NCI-H2081 (cell line): ENCODE measurements around the gene DGKE.

ENCODE experiments used
- DNase-seq, 2 experiments: peaks; one replicate each; lab custom pipeline; 2025; lab: John Stamatoyannopoulos, UW

DGKE gene

DNA sequence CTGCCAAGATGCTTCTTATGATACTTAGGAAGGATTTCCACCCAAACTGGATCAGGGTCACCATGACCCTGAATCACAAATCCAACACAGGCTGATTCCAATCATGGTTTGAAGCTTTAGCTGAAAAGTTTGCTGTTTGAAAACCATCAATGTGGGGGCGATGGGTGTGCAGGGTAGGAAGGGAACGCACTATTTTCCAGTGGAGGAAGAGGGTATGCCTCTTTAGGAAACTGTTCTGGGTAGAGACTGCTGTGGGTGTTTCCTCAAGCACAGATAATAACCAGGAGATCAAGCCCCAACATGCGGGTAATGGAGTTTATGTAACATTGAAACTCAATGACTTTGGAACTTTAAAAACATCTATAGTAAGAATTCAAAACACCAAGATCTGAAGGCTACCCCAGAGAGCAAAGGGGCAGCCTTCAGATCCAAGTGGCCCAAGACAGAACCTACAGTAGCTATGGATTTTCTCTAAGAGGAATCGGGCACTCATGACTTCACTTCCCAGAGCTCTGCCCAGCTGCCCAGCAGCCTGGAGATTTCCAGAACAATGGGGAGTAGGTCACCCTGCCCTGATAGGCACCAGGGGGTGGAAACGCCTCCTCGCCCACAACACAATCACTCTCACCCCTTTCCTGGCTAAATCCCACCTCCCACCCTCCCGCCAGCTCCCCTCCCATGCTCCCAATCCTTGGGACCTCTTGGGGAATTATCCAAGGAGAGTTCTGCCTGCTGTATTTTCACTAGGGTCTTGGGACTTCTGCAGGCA, 57.1 kb downstream of the DGKE start:
- DNase-seq, result no peak

DNA sequence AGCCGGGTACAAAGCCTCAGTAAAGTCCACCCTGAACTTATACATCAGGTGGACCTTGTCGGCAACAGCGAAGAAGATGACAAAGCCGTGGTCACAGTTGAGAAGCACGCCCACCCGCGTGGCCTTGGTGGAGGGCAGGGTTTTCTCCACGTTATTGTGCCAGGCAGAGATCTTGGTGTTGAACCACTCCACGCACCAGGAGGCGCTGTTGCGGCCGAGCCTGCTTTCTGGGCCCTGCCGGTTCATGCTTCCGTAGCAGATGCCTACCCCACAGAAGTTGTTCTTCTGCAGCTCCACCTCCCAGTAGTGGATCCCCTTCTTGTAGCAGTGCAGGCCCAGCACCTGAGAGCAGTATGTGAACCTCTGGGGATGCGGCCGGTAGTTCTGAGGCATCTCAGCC, 57.8 kb downstream of the DGKE start:
- DNase-seq, result no peak

DNA sequence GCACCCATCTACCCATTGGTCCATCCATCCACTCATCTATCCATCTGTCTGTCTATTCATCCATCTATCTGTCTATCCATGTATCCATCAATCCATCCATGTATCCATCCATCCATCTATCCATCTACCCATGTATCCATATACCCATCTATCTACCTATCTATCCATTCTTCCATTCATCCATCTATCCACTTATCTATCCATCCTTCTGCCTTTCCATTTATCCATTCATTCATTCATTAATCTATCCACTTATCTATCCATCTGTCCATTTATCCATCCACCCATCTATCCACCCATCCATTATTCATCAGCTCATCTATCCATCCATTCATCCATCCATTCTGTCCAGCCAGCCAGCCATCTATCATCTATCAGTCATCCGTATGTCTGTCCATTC, 58.4 kb downstream of the DGKE start:
- no peak for DNase-seq

DNA sequence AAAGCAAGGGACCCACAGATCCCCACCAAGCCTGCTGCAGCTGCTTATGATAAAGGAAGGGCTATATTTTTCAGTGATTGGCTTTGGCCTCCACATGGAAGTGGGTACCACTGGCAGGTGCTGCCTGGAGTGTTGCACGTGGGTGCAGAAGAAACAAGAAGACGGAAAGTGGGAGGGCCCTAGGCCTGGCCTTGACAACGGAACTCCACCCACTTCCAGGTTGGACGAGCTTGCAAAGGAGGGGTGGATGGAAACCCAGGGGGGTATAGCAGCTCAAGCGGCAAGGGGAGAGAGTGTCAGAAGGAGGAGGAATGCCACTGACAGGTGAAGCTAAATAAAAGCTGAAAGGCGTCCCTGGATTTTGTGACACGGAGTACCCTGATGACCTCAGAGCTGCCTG, 59.6 kb downstream of the DGKE start:
- DNase-seq, result no peak

DNA sequence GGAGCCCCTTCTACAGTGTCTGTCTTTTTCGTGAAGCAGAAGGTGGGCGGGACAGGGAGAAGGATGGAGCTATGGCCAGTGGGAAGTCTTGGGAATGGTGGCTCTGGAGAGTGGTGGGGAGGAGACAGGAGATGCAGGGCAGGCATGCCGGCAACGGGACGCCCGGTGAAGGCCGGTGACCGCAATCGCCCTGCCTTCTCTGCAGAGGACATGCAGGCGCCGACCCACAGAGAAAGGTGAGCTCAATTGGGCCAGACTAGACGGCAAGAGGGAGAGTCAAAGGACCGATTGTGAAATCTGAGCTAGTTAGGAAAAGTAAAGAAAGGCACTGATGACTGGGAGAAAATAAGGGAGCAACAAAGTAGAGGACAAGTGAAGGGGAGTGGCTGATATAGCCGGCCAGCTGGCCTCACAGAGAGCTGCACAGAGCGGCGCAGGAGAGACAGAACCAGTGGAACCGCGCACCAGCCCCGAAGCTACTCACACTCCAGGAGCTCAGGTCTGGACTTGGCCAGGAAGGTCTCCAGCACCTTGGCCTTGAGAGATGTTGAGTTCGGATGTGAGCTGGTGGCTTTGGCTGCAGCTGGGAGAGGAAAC, 61.0 kb downstream of the DGKE start:
- no peak for DNase-seq

DNA sequence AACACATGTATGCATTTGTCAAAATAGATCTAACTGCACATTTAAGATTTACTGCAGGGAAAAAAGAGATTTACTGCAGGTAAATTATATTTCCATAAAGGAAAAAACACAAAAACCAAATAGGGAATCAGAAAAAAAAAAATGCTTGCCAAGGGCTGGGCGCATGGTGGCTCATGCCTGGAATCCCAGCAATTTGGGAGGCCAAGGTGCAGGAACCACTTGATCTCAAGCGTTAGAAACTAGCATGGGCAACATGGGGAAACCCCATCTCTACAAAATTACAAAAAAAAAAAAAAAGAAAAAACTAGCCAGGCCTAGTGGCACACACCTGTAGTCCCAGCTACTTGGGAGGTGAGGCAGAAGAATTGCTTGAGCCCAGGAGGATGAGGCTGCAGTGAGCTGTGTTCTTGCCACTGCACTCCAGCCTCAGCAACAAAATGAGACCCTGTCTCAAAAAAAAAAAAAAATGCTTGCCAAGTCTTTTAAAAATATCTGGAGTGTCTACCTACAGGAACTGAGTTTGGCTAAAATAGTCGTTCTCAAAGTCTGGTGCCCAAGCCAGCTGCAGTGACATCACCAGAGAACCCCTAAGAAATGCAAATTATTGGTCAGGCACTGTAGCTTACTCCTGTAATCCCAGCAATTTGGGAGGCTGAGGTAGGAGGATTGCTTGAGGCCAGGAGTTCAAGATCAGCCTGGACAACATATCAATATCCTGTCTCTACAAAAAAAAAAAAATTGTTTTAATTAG, 62.4 kb downstream of the DGKE start:
- DNase-seq, result no peak

DNA sequence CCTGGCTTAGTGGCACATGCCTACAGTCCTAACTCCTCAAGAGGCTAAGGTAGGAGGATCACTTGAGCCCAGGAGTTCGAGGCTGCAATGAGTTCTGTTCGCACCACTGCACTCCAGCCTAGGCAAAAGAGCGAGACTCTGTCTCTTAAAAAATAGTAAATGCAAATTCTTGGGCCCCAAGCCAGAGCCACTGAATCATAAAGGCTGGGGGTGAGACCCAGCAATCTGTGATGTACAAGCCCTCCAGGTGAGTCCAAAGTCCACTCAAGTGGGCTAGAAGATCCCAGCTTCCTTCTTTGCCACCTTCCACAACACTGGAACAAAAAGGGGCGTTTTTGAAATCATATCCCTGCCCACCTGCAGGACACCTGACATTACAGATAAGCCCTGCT, 63.0 kb downstream of the DGKE start:
- DNase-seq, result no peak

DNA sequence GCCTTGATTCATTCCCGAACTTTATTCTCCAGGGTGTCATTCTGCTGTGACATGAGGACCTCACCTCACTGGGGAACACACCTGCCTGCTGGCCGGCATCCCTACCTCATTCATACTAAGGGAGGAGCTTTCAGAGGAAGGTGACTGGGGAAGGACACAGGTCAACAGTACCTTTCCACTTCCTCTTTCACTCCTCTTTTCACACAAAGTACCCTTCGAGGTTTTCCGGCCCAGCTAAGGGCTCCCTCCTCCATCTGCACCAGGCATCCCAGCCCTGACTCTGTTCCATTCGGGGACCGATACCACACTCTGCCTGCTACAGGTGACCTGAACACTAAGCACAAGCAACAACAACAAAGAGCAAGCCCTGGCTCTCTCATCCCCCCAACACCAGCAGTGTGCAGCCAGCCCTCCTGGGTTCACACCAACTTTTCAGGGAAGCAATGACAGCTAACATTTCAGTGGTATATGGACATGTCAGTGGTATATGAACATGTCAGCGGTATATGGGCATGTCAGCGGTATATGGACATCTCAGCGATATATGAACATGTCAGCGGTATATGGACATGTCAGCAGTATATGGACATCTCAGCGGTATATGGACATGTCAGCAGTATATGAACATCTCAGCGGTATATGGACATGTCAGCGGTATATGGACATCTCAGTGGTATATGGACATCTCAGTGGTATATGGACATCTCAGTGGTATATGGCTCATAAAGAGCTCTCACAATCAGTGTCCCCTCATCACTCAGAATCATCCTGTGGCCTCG, 63.9 kb downstream of the DGKE start:
- DNase-seq, result no peak

DNA sequence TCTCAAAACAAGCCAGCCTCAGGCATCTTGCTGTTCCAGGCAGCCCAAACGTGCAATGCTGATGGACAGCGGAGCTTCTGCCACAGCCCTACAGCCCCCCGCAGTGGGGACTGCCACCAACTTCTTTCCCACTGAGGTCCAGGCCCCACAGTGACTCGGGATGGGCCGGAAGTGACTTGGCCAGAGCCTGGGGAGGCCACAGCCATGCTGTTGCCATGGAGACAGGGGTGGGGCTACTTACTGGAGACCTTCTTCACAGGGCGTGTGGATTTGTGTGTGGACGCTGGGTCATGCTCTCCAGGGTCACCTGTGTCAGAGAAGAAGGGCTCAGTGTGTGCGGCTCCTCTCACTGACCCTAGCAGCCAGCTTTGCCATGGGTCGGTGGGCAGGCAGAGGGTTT, 64.9 kb downstream of the DGKE start:
- DNase-seq, result no peak

DNA sequence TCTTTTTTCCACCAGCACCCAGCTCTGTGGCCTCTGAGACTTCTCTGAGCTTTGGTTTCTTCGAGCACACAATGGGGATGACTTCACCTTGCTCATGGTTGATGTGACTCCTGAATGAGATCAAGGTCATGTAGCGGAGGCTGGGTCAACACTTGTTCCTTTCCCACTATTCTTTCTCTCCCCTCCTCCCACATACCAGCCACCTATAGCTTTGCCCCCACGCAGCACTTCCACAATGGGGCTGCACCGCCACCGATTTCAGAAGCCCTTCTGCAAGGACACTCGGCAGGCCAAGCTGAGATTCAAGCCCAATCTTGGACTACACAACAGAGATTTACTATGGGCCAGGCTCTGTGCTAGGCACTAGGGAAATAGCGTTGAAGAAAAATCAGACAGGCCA, 65.5 kb downstream of the DGKE start:
- no peak for DNase-seq

DNA sequence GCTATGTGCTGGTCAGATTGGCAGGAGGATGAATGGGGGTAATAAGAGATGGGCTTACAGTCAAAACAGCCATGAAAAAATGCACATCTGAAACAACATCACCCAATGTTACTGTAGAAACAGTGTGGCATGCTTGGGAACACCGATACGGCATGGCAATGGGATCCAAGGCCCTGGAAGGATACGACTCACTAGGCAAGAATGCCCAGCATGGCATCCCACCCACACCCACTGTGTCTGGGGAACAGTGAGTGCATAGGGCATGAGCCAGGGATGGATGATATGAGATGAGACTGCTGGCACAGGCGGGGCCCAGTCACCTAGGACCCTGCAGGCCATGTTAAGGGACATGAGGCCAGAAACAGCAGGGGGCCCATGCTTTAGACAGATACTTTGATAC, 68.4 kb downstream of the DGKE start:
- no peak for DNase-seq

DNA sequence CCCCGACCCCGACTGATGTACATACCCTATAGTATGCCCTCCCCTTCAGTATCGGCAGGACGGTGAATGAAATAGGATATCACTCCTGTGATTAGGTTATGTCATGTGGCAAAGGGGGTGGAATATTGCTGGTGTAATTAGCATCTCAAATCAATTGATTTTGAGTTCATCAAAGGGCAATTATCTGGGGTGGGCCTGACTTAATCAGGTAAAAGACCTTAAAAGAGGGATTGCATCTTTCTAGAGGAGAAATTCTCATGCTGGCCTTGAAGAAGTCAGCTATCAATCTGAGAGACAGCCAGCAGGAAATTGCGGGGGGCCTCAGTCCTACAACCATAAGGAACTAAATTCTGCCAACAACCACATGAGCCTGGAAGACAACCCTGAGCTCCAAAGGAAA, 69.6 kb downstream of the DGKE start:
- no peak for DNase-seq

DNA sequence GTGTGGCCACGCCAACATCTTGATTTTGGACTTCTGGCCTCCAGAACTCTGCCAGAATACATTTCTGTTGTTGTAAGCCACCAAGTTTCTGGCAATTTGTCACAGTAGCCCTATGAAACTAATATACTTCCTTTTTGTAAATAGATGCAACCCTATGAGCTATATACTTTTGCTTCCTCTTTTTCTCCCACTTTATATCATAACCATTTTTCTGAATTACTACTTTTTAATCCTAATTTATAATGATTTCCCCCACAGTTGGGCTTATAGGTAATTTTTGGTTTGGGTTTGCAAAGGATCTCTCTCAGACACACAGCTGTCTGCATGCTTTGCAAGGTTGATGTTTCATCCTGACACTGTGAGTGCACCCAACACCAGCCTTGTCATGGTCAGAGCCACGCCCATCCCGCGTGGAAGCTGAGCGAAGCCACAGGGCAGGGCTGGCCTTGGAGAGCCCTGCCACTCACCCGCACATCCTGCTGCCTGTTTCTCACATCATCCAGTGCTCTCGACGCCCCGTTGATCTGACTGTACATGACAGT, 74.1 kb downstream of the DGKE start:
- DNase-seq, result no peak

DNA sequence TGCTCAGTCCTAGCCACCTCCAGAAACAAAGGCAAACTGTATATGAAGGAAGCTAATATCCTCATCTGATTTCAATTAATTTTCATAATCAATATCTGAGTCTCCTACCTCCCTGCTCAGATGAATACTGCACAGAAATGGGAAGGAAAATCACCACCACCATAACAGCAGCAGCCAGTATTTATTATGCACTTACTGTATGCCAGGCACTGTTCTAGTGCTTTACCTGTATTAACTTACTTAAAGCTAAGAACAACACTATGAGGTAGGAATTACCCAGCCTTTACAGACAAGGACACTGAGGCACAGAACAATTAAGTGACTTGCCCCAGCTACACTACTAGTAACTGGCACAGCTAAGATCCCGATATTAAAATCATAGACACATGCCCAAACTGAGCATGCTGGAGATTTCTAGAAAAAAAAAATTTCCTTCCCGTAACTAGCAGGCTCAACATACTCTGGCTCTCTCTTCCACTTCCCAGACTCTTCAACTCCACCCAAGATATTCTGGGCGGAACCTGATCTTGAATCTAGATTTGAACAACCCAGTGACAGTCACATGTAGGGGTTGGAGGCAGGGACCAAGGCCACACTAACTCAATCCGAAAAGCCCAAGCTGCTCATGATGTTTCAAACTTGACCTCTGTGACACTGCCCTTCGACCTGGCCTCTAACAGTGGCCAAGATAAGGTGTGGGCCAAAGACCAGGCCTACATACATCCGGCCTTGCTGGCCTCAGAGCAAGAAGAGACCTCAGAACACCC, 76.0 kb downstream of the DGKE start:
- no peak for DNase-seq

DNA sequence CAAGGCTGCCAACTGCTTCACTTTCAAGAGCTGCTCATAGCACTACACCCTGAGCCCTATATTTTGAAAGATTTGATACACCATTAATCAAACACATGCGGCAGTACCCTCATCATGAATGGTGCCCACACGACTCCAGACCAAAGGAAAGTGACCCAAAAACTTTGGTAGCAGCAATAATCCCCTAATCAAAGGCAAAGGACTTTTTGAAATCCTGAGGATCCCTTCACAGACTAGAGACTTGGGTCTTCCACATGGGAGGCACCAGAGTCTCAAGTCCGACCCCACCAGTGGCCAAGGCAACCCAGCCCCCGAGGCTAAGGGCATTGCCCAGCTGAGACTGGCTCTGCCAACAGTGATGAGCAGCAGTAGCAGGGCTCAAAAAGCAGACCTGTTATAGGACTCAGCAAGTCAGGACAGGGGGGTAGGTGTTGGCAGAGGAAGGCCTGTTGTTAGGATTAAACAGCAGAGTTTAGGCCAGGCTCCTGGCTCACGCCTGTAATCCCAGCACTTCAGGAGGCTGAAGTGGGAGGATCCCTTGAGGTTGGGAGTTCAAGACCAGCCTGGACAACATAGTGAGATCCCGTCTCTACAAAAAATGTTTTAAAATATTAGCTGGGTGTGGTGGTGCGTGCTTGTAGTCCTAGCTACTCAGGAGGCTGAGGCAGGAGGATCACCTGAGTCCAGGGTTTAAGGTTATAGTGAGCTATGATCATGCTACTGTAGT, 76.7 kb downstream of the DGKE start:
- no peak for DNase-seq

DNA sequence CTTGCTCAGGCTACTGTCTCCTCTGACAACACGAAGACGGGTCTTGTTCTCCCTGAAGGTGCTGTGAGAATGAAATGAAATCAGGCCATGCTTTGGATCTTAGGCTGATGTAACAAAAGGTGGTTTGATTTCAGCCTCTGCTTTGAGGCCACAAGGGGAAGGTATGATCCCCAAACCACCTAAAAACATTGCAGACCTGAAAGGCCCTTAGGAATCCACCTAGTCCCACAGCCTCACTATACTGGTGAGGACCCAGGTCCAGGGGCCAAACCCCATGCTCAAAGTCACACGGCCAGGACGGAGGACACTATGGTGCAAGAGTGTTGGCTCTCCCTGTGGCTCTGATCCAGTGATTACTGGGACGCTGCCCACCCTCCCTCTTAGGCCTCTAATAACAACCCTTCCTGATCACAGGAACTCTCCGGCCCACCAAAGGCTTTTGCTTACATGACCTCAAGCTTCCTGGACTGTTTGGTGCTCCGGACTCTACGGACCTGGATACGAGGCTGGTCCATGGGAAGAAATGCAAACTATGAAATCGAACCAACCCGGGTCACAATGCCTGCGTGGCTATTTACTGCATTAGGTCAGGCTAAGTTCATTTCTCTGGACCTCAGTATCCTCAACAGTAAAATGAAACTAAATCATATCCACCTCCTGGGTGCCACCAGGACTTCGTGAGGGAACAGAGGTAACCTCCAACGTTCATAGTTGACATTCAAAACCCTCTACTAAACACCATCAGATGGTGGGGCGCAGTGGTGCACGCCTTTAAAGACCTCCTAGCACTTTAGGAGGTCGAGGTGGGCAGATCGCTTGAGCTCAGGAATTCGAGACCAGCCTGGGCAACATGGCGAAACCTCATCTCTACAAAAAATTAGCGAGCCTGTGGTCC, 78.4 kb downstream of the DGKE start:
- no peak for DNase-seq

DNA sequence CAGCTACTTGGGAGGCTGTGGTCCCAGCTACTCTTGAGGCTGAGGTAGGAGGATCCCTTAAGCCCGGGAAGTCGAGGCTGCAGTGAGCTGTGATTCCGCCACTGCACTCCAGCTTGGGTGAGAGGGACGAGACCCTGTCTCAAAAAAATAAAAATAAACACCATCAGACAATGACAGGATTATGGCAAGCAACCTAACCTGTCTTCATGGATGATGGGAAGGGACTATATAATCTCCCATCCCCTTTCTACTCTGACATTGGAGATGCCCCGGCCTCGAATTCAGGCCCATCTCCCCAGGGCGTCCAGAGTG, 79.0 kb downstream of the DGKE start:
- no peak for DNase-seq

DNA sequence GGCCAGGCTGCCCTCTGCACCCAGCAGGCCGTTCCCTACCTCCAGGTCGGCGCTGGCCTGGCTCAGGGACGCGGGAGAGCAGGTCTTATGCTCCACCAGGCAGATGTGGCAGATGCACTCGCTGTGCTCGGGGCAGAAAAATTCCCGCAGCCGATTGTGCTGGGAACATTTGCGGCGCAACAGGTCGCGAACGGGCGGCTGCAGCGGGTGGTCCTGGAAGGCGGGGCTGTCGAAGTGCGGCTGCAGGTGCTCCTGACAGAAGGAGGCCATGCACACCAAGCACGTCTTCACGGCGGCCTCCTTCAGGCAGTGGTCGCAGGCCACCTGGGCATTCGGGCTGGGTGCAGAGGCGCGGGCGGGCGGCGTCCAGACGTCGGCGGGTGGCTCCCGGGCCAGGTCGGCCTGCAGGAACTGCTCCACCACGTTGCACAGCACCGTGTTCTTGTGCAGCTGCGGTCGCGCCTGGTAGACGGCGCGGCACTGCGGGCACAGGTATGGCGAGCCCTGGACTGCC, 79.5 kb downstream of the DGKE start:
- peak; percentile 66 to 69 for DNase-seq

DNA sequence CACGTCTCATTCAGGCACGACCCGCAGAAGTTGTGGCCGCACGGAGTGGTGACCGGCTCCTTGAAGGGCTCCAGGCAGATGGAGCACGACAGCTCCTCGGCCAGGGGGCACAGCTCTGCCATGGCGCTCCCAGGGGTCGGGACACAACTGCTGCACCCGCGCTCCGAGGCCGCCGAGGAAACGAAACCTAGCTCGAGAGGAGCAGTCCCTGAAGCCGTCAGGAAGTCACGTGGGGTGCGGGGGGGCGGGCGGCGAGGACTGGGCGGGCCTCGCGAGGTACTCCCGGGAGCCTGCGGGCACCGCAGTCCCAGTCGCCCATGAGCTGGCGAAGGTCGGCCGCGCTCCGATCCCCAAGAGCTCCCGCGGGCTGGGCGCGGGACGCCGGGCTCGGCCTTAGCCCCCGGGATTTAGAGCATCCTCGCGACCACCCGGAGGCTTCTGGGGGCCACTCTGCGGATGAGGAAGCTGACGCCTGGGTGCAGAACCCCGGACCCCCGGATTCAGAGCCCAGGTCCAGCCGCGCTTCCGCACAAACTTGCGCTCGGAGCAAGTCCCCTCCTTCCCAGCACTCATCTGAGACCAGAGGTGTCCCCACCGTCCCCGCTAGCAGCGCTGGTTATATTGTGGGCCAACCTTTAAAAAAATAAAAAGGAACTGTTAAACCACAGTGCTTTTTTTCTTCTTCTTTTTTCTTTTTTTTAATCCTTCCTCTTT, 80.1 kb downstream of the DGKE start, which contains the start of gene TRIM25:
TRIM25 (minus strand) TSS at position 183 of the 714 bp plus-strand sequence; CDS start at position 122, 61 bp downstream.
- DNase-seq, result peak; percentile 90
